Panc1 (cell line): ENCODE data around the gene DHH. TPM values are rescaled to one million over a fixed set of nuclear protein-coding genes. Genes with fewer than 3 reads are reported as not detected.

ENCODE experiments used
- ATAC-seq: fragments of 200-7000 bp; cut with Tn5 transposase; 2 replicates; pipeline ENCODE4 v1.9.1; 2020; ENCODE audit warnings: mild to moderate bottlenecking, moderate library complexity
- BruUV-seq: library from RNA; stranded (reverse); fragments of 400-500 nt; replicated peaks from 2 replicates; lab custom pipeline; 2021; lab: Mats Ljungman, UMichigan
- CTCF ChIA-PET: fragments of 300-600 bp; sonication (Branson Sonifier 250); formaldehyde crosslinking; loops from one replicate; lab custom pipeline; 2022; ENCODE audit warnings: antibody characterized with exemption; lab: Charles Lee
- POLR2A ChIA-PET: fragments of 300-600 bp; sonication (Branson Sonifier 250); formaldehyde crosslinking; loops from one replicate; lab custom pipeline; 2022; ENCODE audit warnings: antibody characterized with exemption; lab: Charles Lee
- DNase-seq: peaks from one replicate; pipeline ENCODE4 v3.0.0-alpha.2; 2010; ENCODE audit warnings: low read depth, low spot score
- H3K27ac ChIP-seq: 2 replicates; pipeline ENCODE4 v1.5.1; 2011; ENCODE audit warnings: mild to moderate bottlenecking, low read length, inconsistent platforms
- H3K27me3 ChIP-seq: fragments of 200-500 bp; sonication (Bioruptor generic); 2 replicates; pipeline ENCODE4 v1.6.0; 2014; ENCODE audit warnings: low read length, inconsistent platforms; ENCODE audit not compliant: control insufficient read depth, insufficient read depth
- H3K36me3 ChIP-seq: fragments of 200-500 bp; sonication (Bioruptor generic); 2 replicates; pipeline ENCODE4 v1.5.1; 2014; ENCODE audit warnings: inconsistent platforms, mild to moderate bottlenecking, low read length, moderate library complexity; ENCODE audit not compliant: control insufficient read depth, insufficient read depth
- H3K4me1 ChIP-seq: 2 replicates; pipeline ENCODE4 v1.5.1; 2011; ENCODE audit warnings: inconsistent platforms, mild to moderate bottlenecking, low read length, moderate library complexity; ENCODE audit not compliant: control insufficient read depth, insufficient read depth
- H3K4me3 ChIP-seq, 2 experiments: 2 replicates each; pipeline ENCODE4 v1.5.1; 2011 to 2012; ENCODE audit warnings: low read depth in 2 of 2, low read length in 2 of 2, mild to moderate bottlenecking in 2 of 2, inconsistent platforms in 1 of 2, moderate library complexity in 1 of 2
- H3K9me3 ChIP-seq: fragments of 200-500 bp; sonication (Bioruptor generic); 2 replicates; pipeline ENCODE4 v1.5.1; 2014; ENCODE audit warnings: low read depth, mild to moderate bottlenecking, inconsistent platforms, low read length, moderate library complexity; ENCODE audit not compliant: control insufficient read depth, insufficient read depth
- POLR2AphosphoS5 ChIP-seq: IDR thresholded peaks from 2 replicates; pipeline ENCODE4 v1.6.1; 2012; ENCODE audit warnings: mild to moderate bottlenecking, low read depth, low read length, moderate library complexity
- SIN3A ChIP-seq: IDR thresholded peaks from 2 replicates; pipeline ENCODE4 v1.6.1; 2012; ENCODE audit warnings: low read depth, mild to moderate bottlenecking, low read length, moderate library complexity, borderline replicate concordance; ENCODE audit not compliant: insufficient read depth
- TCF7L2 ChIP-seq: IDR thresholded peaks from 2 replicates; pipeline ENCODE4 v1.6.1; 2011; ENCODE audit warnings: mild to moderate bottlenecking, low read depth, low read length, inconsistent platforms
- in situ Hi-C: cut with HindIII; loops from 2 replicates; pipeline ENCODE4 v1.10.0; 2016; ENCODE audit warnings: low sequenced_read_pairs, low pct_unique_long_range_greater_than_20kb
- intact Hi-C: fragments of 100-400 bp; cut with micrococcal nuclease; formaldehyde crosslinking; loops from one replicate; pipeline ENCODE4 v1.10.0; 2022; ENCODE audit not compliant: unreplicated experiment
- total RNA-seq: library from RNA; stranded (reverse); gene quantifications from one replicate; pipeline ENCODE4 v1.2.1, GENCODE V29; 2021; ENCODE audit not compliant: unreplicated experiment
- TF ChIP-seq, protein P1 (sequence below), 2 experiments: IDR thresholded peaks; 2 replicates each; pipeline ENCODE4 v1.6.1; 2011 to 2012; ENCODE audit warnings: low read depth in 2 of 2, control low read depth in 1 of 2, low read length in 1 of 2, mild to moderate bottlenecking in 1 of 2, moderate library complexity in 1 of 2; ENCODE audit not compliant: insufficient read depth in 1 of 2
- TF ChIP-seq, protein P2 (sequence below): fragments of 450-650 bp; IDR thresholded peaks from 2 replicates; pipeline ENCODE4 v1.5.1; 2017; ENCODE audit warnings: mild to moderate bottlenecking

DHH gene
- total RNA-seq, 1 experiment from 2014 or later: 1.9 TPM

DNA sequence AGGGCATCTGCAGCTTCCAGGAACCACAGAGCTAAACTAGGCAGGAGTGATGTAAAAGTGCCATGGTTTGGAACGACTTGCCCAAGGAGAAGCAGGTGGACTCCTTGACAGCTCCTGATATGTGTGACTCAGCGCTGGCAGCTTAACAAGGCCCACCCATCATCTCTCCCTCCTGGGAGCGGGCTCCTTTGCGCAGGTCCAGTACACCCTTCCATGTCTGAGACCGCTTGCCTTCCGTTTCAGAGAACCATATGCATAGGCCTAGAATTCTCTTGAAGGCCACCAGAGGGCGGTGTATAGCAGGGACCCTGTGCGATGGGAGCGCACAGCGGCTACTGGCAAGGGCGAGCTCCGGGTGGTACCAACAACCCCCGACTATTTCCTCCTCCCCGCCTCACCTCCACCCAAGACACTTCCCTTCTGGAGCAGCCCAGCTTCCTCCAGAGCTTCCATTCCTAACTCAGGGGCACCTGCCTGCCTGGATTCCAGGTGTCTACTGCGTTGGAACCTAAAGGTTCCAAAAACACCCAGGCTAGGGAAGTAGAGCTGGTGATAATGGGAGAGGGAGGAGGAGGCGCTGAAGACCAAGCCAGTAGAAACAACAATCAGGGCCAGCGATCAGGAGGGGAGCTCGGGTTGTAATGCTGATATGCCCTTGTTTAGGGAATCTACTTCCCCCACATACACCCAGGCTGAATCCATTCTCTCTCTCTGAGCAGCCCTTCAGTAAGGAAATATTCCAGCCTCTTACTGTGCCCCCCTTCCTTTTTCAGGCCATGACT is 6.3 kb downstream of the DHH start:
- in situ Hi-C loops (no loop called here), intact Hi-C loops (no loop called here)
- Histone ChIP-seq H3K9me3 (no peaks in the 10 kb centered on the region), H3K27me3 (no peaks in the 10 kb centered on the region), H3K36me3 (no peaks in the 10 kb centered on the region), H3K4me3 (peak overlapping the region; percentile 13 to 37), H3K4me1 (peaks cover 31% of the 10 kb centered on the region), H3K27ac (0 out of 2 replicates have a peak overlapping the region, but pooled peaks have one; percentile 57)
- CTCF ChIA-PET: interaction anchor here (0.5 to 3.6 kb wide), 16 partner anchors 9 to 147 kb away, joined by 3 to 47 read pairs (median 4); partner anchors contain the start of gene RHEBL1
- no TSS peak for BruUV-seq
- ATAC-seq: peak; percentile 85
- peak; percentile 55 for DNase-seq
- POLR2A ChIA-PET: interaction anchor here (0.5 to 0.7 kb wide), 3 partner anchors 43 to 536 kb away, joined by 3 to 5 read pairs (median 4); partner anchors contain the start of gene TUBA1B
- TF ChIP-seq POLR2AphosphoS5 (no peak), SIN3A (no peak)
- TF ChIP-seq, protein P1, sequence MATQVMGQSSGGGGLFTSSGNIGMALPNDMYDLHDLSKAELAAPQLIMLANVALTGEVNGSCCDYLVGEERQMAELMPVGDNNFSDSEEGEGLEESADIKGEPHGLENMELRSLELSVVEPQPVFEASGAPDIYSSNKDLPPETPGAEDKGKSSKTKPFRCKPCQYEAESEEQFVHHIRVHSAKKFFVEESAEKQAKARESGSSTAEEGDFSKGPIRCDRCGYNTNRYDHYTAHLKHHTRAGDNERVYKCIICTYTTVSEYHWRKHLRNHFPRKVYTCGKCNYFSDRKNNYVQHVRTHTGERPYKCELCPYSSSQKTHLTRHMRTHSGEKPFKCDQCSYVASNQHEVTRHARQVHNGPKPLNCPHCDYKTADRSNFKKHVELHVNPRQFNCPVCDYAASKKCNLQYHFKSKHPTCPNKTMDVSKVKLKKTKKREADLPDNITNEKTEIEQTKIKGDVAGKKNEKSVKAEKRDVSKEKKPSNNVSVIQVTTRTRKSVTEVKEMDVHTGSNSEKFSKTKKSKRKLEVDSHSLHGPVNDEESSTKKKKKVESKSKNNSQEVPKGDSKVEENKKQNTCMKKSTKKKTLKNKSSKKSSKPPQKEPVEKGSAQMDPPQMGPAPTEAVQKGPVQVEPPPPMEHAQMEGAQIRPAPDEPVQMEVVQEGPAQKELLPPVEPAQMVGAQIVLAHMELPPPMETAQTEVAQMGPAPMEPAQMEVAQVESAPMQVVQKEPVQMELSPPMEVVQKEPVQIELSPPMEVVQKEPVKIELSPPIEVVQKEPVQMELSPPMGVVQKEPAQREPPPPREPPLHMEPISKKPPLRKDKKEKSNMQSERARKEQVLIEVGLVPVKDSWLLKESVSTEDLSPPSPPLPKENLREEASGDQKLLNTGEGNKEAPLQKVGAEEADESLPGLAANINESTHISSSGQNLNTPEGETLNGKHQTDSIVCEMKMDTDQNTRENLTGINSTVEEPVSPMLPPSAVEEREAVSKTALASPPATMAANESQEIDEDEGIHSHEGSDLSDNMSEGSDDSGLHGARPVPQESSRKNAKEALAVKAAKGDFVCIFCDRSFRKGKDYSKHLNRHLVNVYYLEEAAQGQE (IDR thresholded peaks at IDR 0.05; ENCODE audit: insufficient read depth in 1 of 2, low read depth in 2 of 2, low read length in 1 of 2): 0 out of 4 replicates have a peak, but pooled peaks of 1 of the 2 experiments have one; percentile 11
- TF ChIP-seq, protein P2, sequence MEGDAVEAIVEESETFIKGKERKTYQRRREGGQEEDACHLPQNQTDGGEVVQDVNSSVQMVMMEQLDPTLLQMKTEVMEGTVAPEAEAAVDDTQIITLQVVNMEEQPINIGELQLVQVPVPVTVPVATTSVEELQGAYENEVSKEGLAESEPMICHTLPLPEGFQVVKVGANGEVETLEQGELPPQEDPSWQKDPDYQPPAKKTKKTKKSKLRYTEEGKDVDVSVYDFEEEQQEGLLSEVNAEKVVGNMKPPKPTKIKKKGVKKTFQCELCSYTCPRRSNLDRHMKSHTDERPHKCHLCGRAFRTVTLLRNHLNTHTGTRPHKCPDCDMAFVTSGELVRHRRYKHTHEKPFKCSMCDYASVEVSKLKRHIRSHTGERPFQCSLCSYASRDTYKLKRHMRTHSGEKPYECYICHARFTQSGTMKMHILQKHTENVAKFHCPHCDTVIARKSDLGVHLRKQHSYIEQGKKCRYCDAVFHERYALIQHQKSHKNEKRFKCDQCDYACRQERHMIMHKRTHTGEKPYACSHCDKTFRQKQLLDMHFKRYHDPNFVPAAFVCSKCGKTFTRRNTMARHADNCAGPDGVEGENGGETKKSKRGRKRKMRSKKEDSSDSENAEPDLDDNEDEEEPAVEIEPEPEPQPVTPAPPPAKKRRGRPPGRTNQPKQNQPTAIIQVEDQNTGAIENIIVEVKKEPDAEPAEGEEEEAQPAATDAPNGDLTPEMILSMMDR: peak; percentile 94

GRCh38 chr12:49086116-49086515 is 8.5 kb downstream of the DHH start:
- intact Hi-C loops (no loop called here), in situ Hi-C loops (no loop called here)
- H3K4me3 ChIP-seq: no peak overlapping the region
- no peaks in the 10 kb centered on the region for H3K36me3 ChIP-seq
- DNase-seq: no peak
- no TSS peak for BruUV-seq
- no peaks in the 10 kb centered on the region for H3K9me3 ChIP-seq
- ATAC-seq: no peak
- no peaks in the 10 kb centered on the region for H3K27me3 ChIP-seq
- H3K27ac ChIP-seq: no peak overlapping the region
- ChIA-PET CTCF (interaction anchor here (1.0 kb wide), 1 partner anchor 12 kb away, joined by 6 read pairs; no protein-coding TSS in a partner anchor), POLR2A (no interaction called here)
- TF ChIP-seq SIN3A (no peak), POLR2AphosphoS5 (no peak), TCF7L2 (no peak)
- TF ChIP-seq, protein P2: no peak
- TF ChIP-seq, protein P1 (IDR thresholded peaks at IDR 0.05; ENCODE audit: insufficient read depth in 1 of 2, low read depth in 2 of 2, low read length in 1 of 2): no peak
- peaks cover 12% of the 10 kb centered on the region for H3K4me1 ChIP-seq
